ENCODE results near the gene C17orf50. TPM values are rescaled to one million over a fixed set of nuclear protein-coding genes. Genes with fewer than 3 reads are reported as not detected.

C17orf50 gene
- total RNA-seq, 1 experiment from 2014 or later: not detected

- TF ChIP-seq YY1 (IDR thresholded peaks at IDR 0.05; ENCODE audit: extremely low read depth, insufficient replicate concordance, low read depth, low read length): no peak
- TF ChIP-seq JUND (IDR thresholded peaks at IDR 0.05): no peak
- TF ChIP-seq POLR2AphosphoS5 (IDR thresholded peaks at IDR 0.05; ENCODE audit: low read depth, low read length): no peak
- TF ChIP-seq EZH2phosphoT487 (IDR thresholded peaks at IDR 0.05; ENCODE audit: borderline replicate concordance): no peak
Measured at GRCh38 chr17:35710950-35711349, 49.7 kb upstream of the C17orf50 start (continued).

- Histone ChIP-seq H3K9me3 (ENCODE audit: control insufficient read depth in 1 of 2, insufficient read depth in 1 of 2, low read depth in 1 of 2, low read length in 2 of 2) (no peaks in the 10 kb centered on the region), H3K27ac (ENCODE audit: low read depth, low read length) (no peak overlapping the region), H2AFZ (ENCODE audit: low read depth, low read length, poor library complexity, severe bottlenecking) (no peak overlapping the region), H3K27me3 (ENCODE audit: insufficient read depth, low read length) (no peaks in the 10 kb centered on the region), H3K9me2 (ENCODE audit: insufficient read depth) (no peaks in the 10 kb centered on the region), H3K79me2 (ENCODE audit: insufficient read depth, low read length) (no peaks in the 10 kb centered on the region), H3K36me3 (ENCODE audit: control insufficient read depth in 1 of 2, insufficient read depth in 2 of 2, low read length in 2 of 2) (peaks cover 11 to 40% of the 10 kb centered on the region in 2 experiments), H4K20me1 (ENCODE audit: insufficient read depth) (no peaks in the 10 kb centered on the region), H3K4me3 (replicated peaks in 1 of 2; ENCODE audit: low read depth in 1 of 2, low read length in 2 of 2) (no peak overlapping the region), H3K9ac (ENCODE audit: low read length) (no peak overlapping the region), H3K4me1 (ENCODE audit: control insufficient read depth in 1 of 2, insufficient read depth in 2 of 2, low read length in 2 of 2) (no peaks in the 10 kb centered on the region), H3K4me2 (ENCODE audit: low read length) (no peak overlapping the region)
- TF ChIP-seq CBX3 (IDR thresholded peaks at IDR 0.05; ENCODE audit: low read depth) (no peak), TCF7L2 (IDR thresholded peaks at IDR 0.05; ENCODE audit: borderline replicate concordance, extremely low read depth, insufficient read depth, insufficient read length) (peak; percentile 35)
- no TSS peak for BruUV-seq (replicated peaks)
- DNase-seq (ENCODE audit: low read depth, low spot score) (no peak), ATAC-seq (no peak)
- CTCF ChIA-PET: interaction anchor here (0.5 kb wide), 1 partner anchor 100 kb away, joined by 3 read pairs; no protein-coding TSS in a partner anchor
- RAD21 ChIA-PET (ENCODE audit: low non-redundant PET in 1 of 2, low total read pairs in 2 of 2, uncharacterized antibody in 2 of 2, unreplicated experiment in 2 of 2): no interaction called here
- POLR2A ChIA-PET: interaction anchor here (0.6 kb wide), 1 partner anchor 114 kb away, joined by 3 read pairs; no protein-coding TSS in a partner anchor
- intact Hi-C loops (cut with micrococcal nuclease): no loop called here
Measured at GRCh38 chr17:35713069-35713728, 47.5 kb upstream of the C17orf50 start.

- H3K4me2 ChIP-seq (ENCODE audit: low read length): no peak overlapping the region
- H2AFZ ChIP-seq (ENCODE audit: low read depth, low read length, poor library complexity, severe bottlenecking): no peak overlapping the region
- no peaks in the 10 kb centered on the region for H3K79me2 ChIP-seq (ENCODE audit: insufficient read depth, low read length)
- H3K9me2 ChIP-seq (ENCODE audit: insufficient read depth): no peaks in the 10 kb centered on the region
- peaks cover 14 to 30% of the 10 kb centered on the region in 2 experiments; a peak in 3 of 4 replicates for H3K36me3 ChIP-seq (ENCODE audit: control insufficient read depth in 1 of 2, insufficient read depth in 2 of 2, low read length in 2 of 2)
- no peak overlapping the region for H3K9ac ChIP-seq (ENCODE audit: low read length)
- no peaks in the 10 kb centered on the region for H3K27me3 ChIP-seq (ENCODE audit: insufficient read depth, low read length)
- no peak for ATAC-seq
- no peak overlapping the region for H3K4me3 ChIP-seq (replicated peaks in 1 of 2; ENCODE audit: low read depth in 1 of 2, low read length in 2 of 2)
- no peaks in the 10 kb centered on the region for H4K20me1 ChIP-seq (ENCODE audit: insufficient read depth)
- no TSS peak for BruUV-seq (replicated peaks)
- ChIA-PET POLR2A (no interaction called here), CTCF (no interaction called here), RAD21 (ENCODE audit: low non-redundant PET in 1 of 2, low total read pairs in 2 of 2, uncharacterized antibody in 2 of 2, unreplicated experiment in 2 of 2) (no interaction called here)
- no peaks in the 10 kb centered on the region for H3K9me3 ChIP-seq (ENCODE audit: control insufficient read depth in 1 of 2, insufficient read depth in 1 of 2, low read depth in 1 of 2, low read length in 2 of 2)
- DNase-seq (ENCODE audit: low read depth, low spot score): no peak
- H3K4me1 ChIP-seq (ENCODE audit: control insufficient read depth in 1 of 2, insufficient read depth in 2 of 2, low read length in 2 of 2): no peaks in the 10 kb centered on the region
- TF ChIP-seq SRF (IDR thresholded peaks at IDR 0.05; ENCODE audit: low read depth) (no peak), ZBTB33 (IDR thresholded peaks at IDR 0.05; ENCODE audit: extremely low read depth, insufficient replicate concordance, low read length) (no peak)
- no peak overlapping the region for H3K27ac ChIP-seq (ENCODE audit: low read depth, low read length)
- intact Hi-C loops (cut with micrococcal nuclease): no loop called here
Measured at GRCh38 chr17:35714988-35715387, 45.7 kb upstream of the C17orf50 start.

Measured in HCT116 (cell line).